Prostate gland (tissue), 2 donors: ENCODE data around the gene FCSK.

ENCODE experiments used
- POLR2AphosphoS5 ChIP-seq: sonication (generic); formaldehyde crosslinking; IDR thresholded peaks from one replicate; pipeline ENCODE4 v1.6.1; 2017; ENCODE audit warnings: antibody characterized with exemption
- TF ChIP-seq, protein P1 (sequence below), 4 experiments: fragments of 200-600 bp in 2 of 4; fragments of 450-650 bp in 2 of 4; sonication (generic) in 2 of 4; IDR thresholded peaks; 1 replicate in 3 of 4; 2 replicates in 1 of 4; pipeline ENCODE4 v1.5.1; 2016 to 2019; ENCODE audit warnings: antibody characterized with exemption in 4 of 4, mild to moderate bottlenecking in 2 of 4, moderate library complexity in 2 of 4

DNA sequence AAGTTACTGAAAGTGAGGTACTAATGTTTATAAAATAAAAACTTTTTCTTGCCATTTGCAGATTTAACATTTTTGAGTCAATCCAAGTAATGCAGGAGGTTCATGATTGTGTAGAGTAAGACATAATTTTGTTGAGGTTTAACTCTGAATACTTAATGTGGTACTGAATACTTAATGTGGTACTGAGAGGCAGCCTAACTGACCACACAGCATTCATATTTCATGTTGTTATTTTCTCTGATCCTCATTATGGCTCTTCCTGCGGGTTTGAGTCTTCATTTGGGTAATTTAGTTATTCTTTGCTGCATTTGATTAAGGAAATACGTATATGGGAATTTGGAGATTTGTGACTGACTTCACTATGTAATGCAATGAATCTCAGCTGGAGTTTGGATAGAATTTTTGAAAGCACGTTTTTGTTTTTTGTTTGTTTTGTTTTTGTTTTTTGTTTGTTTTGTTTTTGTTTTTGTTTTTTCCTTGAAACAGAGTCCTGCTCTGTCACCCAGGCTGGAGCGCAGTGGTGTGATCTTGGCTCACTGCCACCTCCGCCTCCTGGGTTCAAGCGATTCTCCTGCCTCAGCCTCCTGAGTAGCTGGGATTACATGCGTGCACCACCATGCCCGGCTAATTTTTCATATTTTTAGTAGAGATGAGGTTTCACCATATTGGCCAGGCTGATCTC, 73.1 kb downstream of the FCSK start:
- no peak for TF ChIP-seq POLR2AphosphoS5
- TF ChIP-seq, protein P1, sequence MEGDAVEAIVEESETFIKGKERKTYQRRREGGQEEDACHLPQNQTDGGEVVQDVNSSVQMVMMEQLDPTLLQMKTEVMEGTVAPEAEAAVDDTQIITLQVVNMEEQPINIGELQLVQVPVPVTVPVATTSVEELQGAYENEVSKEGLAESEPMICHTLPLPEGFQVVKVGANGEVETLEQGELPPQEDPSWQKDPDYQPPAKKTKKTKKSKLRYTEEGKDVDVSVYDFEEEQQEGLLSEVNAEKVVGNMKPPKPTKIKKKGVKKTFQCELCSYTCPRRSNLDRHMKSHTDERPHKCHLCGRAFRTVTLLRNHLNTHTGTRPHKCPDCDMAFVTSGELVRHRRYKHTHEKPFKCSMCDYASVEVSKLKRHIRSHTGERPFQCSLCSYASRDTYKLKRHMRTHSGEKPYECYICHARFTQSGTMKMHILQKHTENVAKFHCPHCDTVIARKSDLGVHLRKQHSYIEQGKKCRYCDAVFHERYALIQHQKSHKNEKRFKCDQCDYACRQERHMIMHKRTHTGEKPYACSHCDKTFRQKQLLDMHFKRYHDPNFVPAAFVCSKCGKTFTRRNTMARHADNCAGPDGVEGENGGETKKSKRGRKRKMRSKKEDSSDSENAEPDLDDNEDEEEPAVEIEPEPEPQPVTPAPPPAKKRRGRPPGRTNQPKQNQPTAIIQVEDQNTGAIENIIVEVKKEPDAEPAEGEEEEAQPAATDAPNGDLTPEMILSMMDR (IDR thresholded peaks at IDR 0.05): no peak
